ENCODE results near the gene JADE1. TPM values are rescaled to one million over a fixed set of nuclear protein-coding genes. Genes with fewer than 3 reads are reported as not detected.

Gene JADE1
- polyA plus RNA-seq = 10 to 100 TPM in 3 of 4 donors, 1 to 10 TPM in 1; 6.2 to 27.3 (median 12.7) TPM
- long read RNA-seq, donor 1, full-length matches to known transcripts = 7 of 17 reads
- long read RNA-seq, donor 1, partial matches to known transcripts = 10 of 17 reads
- long read RNA-seq, donor 1, other reads (novel, unspliced or antisense) = 0 of 17 reads
- long read RNA-seq, donor 2, full-length matches to known transcripts = 4 of 4 reads
- long read RNA-seq, donor 2, partial matches to known transcripts = 0 of 4 reads
- long read RNA-seq, donor 2, other reads (novel, unspliced or antisense) = 0 of 4 reads
- long read RNA-seq, donor 3, full-length matches to known transcripts = 1 of 1 reads
- long read RNA-seq, donor 3, partial matches to known transcripts = 0 of 1 reads
- long read RNA-seq, donor 3, other reads (novel, unspliced or antisense) = 0 of 1 reads
- long read RNA-seq, donor 4 = 0 reads
- long read RNA-seq, donor 5 = 0 reads
- long read RNA-seq, donor 6, full-length matches to known transcripts = 2 of 2 reads
- long read RNA-seq, donor 6, partial matches to known transcripts = 0 of 2 reads
- long read RNA-seq, donor 6, other reads (novel, unspliced or antisense) = 0 of 2 reads
- long read RNA-seq, donor 7, full-length matches to known transcripts = 2 of 18 reads
- long read RNA-seq, donor 7, partial matches to known transcripts = 9 of 18 reads
- long read RNA-seq, donor 7, other reads (novel, unspliced or antisense) = 7 of 18 reads
- long read RNA-seq, donor 8 = 0 reads
- long read RNA-seq, donor 9 = 0 reads
- long read RNA-seq, donor 10, full-length matches to known transcripts = 3 of 8 reads
- long read RNA-seq, donor 10, partial matches to known transcripts = 5 of 8 reads
- long read RNA-seq, donor 10, other reads (novel, unspliced or antisense) = 0 of 8 reads

- peak within 1 kb of the TSS; percentile 77 to 96 (median 91) for H3K4me3 ChIP-seq (ENCODE audit: low read depth in 1 of 3, low read length in 3 of 3)
- FAIRE-seq = no peak
- WGBS, 3 donors = 0 to 1% (median 0%) methylated on average over 82 to 91 of the region's 91 CpGs
- H3K36me3 ChIP-seq (ENCODE audit: control insufficient read depth in 3 of 3, insufficient read depth in 2 of 3, low read depth in 1 of 3, low read length in 3 of 3) = no peaks in the 10 kb centered on the region
- peak within 1 kb of the TSS; percentile 85 to 95 (median 93) for H3K27ac ChIP-seq (ENCODE audit: low read depth in 1 of 3, low read length in 2 of 3)
- H3K4me1 ChIP-seq (ENCODE audit: control insufficient read depth in 3 of 3, insufficient read depth in 2 of 3, low read depth in 1 of 3, low read length in 2 of 3) = peaks cover 0 to 5% (median 0%) of the 10 kb centered on the region in 3 donors
- DNase-seq = peak; percentile 97 to 98
- no peaks in the 10 kb centered on the region for H3K27me3 ChIP-seq (ENCODE audit: control insufficient read depth in 3 of 3, insufficient read depth in 3 of 3, low read length in 3 of 3)
- no peaks in the 10 kb centered on the region for H3K9me3 ChIP-seq (ENCODE audit: control insufficient read depth in 2 of 2, insufficient read depth in 1 of 2, low read depth in 1 of 2, low read length in 1 of 2)
These were observed at the start of gene JADE1 for GRCh38 chr4:128809477-128810330. JADE1 (plus strand) TSS chr4:128809700; CDS start chr4:128831759, 22,059 bp downstream.

GRCh38 chr4:128766781-128767180 is 42.7 kb upstream of the JADE1 start:
- H3K4me1 ChIP-seq (ENCODE audit: control insufficient read depth in 3 of 3, insufficient read depth in 2 of 3, low read depth in 1 of 3, low read length in 2 of 3) = no peaks in the 10 kb centered on the region
- H3K9me3 ChIP-seq (ENCODE audit: control insufficient read depth in 2 of 2, insufficient read depth in 1 of 2, low read depth in 1 of 2, low read length in 1 of 2) = no peaks in the 10 kb centered on the region
- DNase-seq = no peak
- no peaks in the 10 kb centered on the region for H3K27me3 ChIP-seq (ENCODE audit: control insufficient read depth in 3 of 3, insufficient read depth in 3 of 3, low read length in 3 of 3)
- no peaks in the 10 kb centered on the region for H3K36me3 ChIP-seq (ENCODE audit: control insufficient read depth in 3 of 3, insufficient read depth in 2 of 3, low read depth in 1 of 3, low read length in 3 of 3)
- no peak for FAIRE-seq
- no peak overlapping the region for H3K4me3 ChIP-seq (ENCODE audit: low read depth in 1 of 3, low read length in 3 of 3)
- WGBS, 3 donors = 80 to 84% (median 83%) methylated on average over 4 of the region's 4 CpGs
- no peak overlapping the region for H3K27ac ChIP-seq (ENCODE audit: low read depth in 1 of 3, low read length in 2 of 3)

GRCh38 chr4:128768373-128768996 is 41.0 kb upstream of the JADE1 start:
- Histone ChIP-seq H3K4me1 (ENCODE audit: control insufficient read depth in 3 of 3, insufficient read depth in 2 of 3, low read depth in 1 of 3, low read length in 2 of 3) (no peaks in the 10 kb centered on the region), H3K36me3 (ENCODE audit: control insufficient read depth in 3 of 3, insufficient read depth in 2 of 3, low read depth in 1 of 3, low read length in 3 of 3) (no peaks in the 10 kb centered on the region), H3K4me3 (ENCODE audit: low read depth in 1 of 3, low read length in 3 of 3) (no peak overlapping the region), H3K27ac (ENCODE audit: low read depth in 1 of 3, low read length in 2 of 3) (no peak overlapping the region), H3K27me3 (ENCODE audit: control insufficient read depth in 3 of 3, insufficient read depth in 3 of 3, low read length in 3 of 3) (no peaks in the 10 kb centered on the region), H3K9me3 (ENCODE audit: control insufficient read depth in 2 of 2, insufficient read depth in 1 of 2, low read depth in 1 of 2, low read length in 1 of 2) (no peaks in the 10 kb centered on the region)
- FAIRE-seq (no peak), DNase-seq (peak in 1 of 2 donors; percentile 6)
- 82 to 86% (median 85%) methylated on average over 7 of the region's 7 CpGs for WGBS, 3 donors

GRCh38 chr4:128769011-128769410 is 40.5 kb upstream of the JADE1 start:
- FAIRE-seq (no peak), DNase-seq (no peak)
- Histone ChIP-seq H3K36me3 (ENCODE audit: control insufficient read depth in 3 of 3, insufficient read depth in 2 of 3, low read depth in 1 of 3, low read length in 3 of 3) (no peaks in the 10 kb centered on the region), H3K27ac (ENCODE audit: low read depth in 1 of 3, low read length in 2 of 3) (no peak overlapping the region), H3K4me1 (ENCODE audit: control insufficient read depth in 3 of 3, insufficient read depth in 2 of 3, low read depth in 1 of 3, low read length in 2 of 3) (no peaks in the 10 kb centered on the region), H3K27me3 (ENCODE audit: control insufficient read depth in 3 of 3, insufficient read depth in 3 of 3, low read length in 3 of 3) (no peaks in the 10 kb centered on the region), H3K4me3 (ENCODE audit: low read depth in 1 of 3, low read length in 3 of 3) (no peak overlapping the region), H3K9me3 (ENCODE audit: control insufficient read depth in 2 of 2, insufficient read depth in 1 of 2, low read depth in 1 of 2, low read length in 1 of 2) (no peaks in the 10 kb centered on the region)

GRCh38 chr4:128770807-128771206 is 38.7 kb upstream of the JADE1 start:
- no peaks in the 10 kb centered on the region for H3K36me3 ChIP-seq (ENCODE audit: control insufficient read depth in 3 of 3, insufficient read depth in 2 of 3, low read depth in 1 of 3, low read length in 3 of 3)
- DNase-seq = no peak
- H3K27ac ChIP-seq (ENCODE audit: low read depth in 1 of 3, low read length in 2 of 3) = no peak overlapping the region
- 67 to 82% (median 73%) methylated on average over 3 of the region's 3 CpGs for WGBS, 3 donors
- no peaks in the 10 kb centered on the region for H3K9me3 ChIP-seq (ENCODE audit: control insufficient read depth in 2 of 2, insufficient read depth in 1 of 2, low read depth in 1 of 2, low read length in 1 of 2)
- no peaks in the 10 kb centered on the region for H3K4me1 ChIP-seq (ENCODE audit: control insufficient read depth in 3 of 3, insufficient read depth in 2 of 3, low read depth in 1 of 3, low read length in 2 of 3)
- H3K4me3 ChIP-seq (ENCODE audit: low read depth in 1 of 3, low read length in 3 of 3) = no peak overlapping the region
- H3K27me3 ChIP-seq (ENCODE audit: control insufficient read depth in 3 of 3, insufficient read depth in 3 of 3, low read length in 3 of 3) = no peaks in the 10 kb centered on the region
- FAIRE-seq = no peak

GRCh38 chr4:128775477-128775876 is 34.0 kb upstream of the JADE1 start:
- Histone ChIP-seq H3K4me1 (ENCODE audit: control insufficient read depth in 3 of 3, insufficient read depth in 2 of 3, low read depth in 1 of 3, low read length in 2 of 3) (no peaks in the 10 kb centered on the region), H3K9me3 (ENCODE audit: control insufficient read depth in 2 of 2, insufficient read depth in 1 of 2, low read depth in 1 of 2, low read length in 1 of 2) (no peaks in the 10 kb centered on the region), H3K36me3 (ENCODE audit: control insufficient read depth in 3 of 3, insufficient read depth in 2 of 3, low read depth in 1 of 3, low read length in 3 of 3) (no peaks in the 10 kb centered on the region), H3K27me3 (ENCODE audit: control insufficient read depth in 3 of 3, insufficient read depth in 3 of 3, low read length in 3 of 3) (no peaks in the 10 kb centered on the region), H3K27ac (ENCODE audit: low read depth in 1 of 3, low read length in 2 of 3) (no peak overlapping the region), H3K4me3 (ENCODE audit: low read depth in 1 of 3, low read length in 3 of 3) (no peak overlapping the region)
- no peak for FAIRE-seq
- no peak for DNase-seq
- 87 to 98% (median 94%) methylated on average over 2 of the region's 2 CpGs for WGBS, 3 donors

- H3K4me3 ChIP-seq (ENCODE audit: low read depth in 1 of 3, low read length in 3 of 3) = no peak overlapping the region
- WGBS, 3 donors = 59 to 77% (median 77%) methylated on average over 3 of the region's 3 CpGs
- DNase-seq (no peak), FAIRE-seq (no peak)
- H3K4me1 ChIP-seq (ENCODE audit: control insufficient read depth in 3 of 3, insufficient read depth in 2 of 3, low read depth in 1 of 3, low read length in 2 of 3) = no peaks in the 10 kb centered on the region
- H3K36me3 ChIP-seq (ENCODE audit: control insufficient read depth in 3 of 3, insufficient read depth in 2 of 3, low read depth in 1 of 3, low read length in 3 of 3) = no peaks in the 10 kb centered on the region
- no peaks in the 10 kb centered on the region for H3K27me3 ChIP-seq (ENCODE audit: control insufficient read depth in 3 of 3, insufficient read depth in 3 of 3, low read length in 3 of 3)
- no peaks in the 10 kb centered on the region for H3K9me3 ChIP-seq (ENCODE audit: control insufficient read depth in 2 of 2, insufficient read depth in 1 of 2, low read depth in 1 of 2, low read length in 1 of 2)
- H3K27ac ChIP-seq (ENCODE audit: low read depth in 1 of 3, low read length in 2 of 3) = no peak overlapping the region
These were observed 33.6 kb upstream of the JADE1 start for GRCh38 chr4:128775916-128776315.

All from small intestine (tissue), 16 donors.